Stimulated activated CD4-positive, alpha-beta T cell treated with anti-CD3 and anti-CD28 coated beads, Interleukin-2, amount 100 ng/mL, for 24 hours (primary cell): ENCODE data around the gene IFT25.
A peak's percentile ranks its signal among the peaks of the same experiment; 100 is the strongest.
"Not testable (repeated sequence)": the region's sequence is repeated elsewhere in the genome, so short reads cannot be mapped to it uniquely, and the experiment has no call there.

Source experiments
- DNase-seq, 2 donors: peaks; one replicate each; pipeline ENCODE4 v3.0.0-alpha.2; 2020

IFT25 gene

GRCh38 chr1:53945433-53946251 is at the start of gene IFT25:
Gene IFT25, minus strand, starts transcription at chr1:53945699. Its CDS starts 5,617 bp downstream, at chr1:53940082.
- DNase-seq = peak; percentile 99

- DNase-seq = not testable (repeated sequence)
Observed at GRCh38 chr1:53994516-53994915, 49.0 kb upstream of the IFT25 start.

- peak in 1 of 2 donors; percentile 8 for DNase-seq
Observed at GRCh38 chr1:53992085-53992874, 46.8 kb upstream of the IFT25 start.

GRCh38 chr1:53987880-53988279 is 42.4 kb upstream of the IFT25 start:
- DNase-seq = no peak

- DNase-seq = no peak
Observed at GRCh38 chr1:53986458-53986857, 41.0 kb upstream of the IFT25 start.

- DNase-seq = no peak
Observed at GRCh38 chr1:53984726-53985125, 39.2 kb upstream of the IFT25 start.

GRCh38 chr1:53982763-53983104 is 37.2 kb upstream of the IFT25 start:
- no peak for DNase-seq

- DNase-seq = no peak
Observed at GRCh38 chr1:53982034-53982762, 36.7 kb upstream of the IFT25 start.

GRCh38 chr1:53981220-53981619 is 35.7 kb upstream of the IFT25 start:
- DNase-seq = no peak

GRCh38 chr1:53979712-53980450 is 34.4 kb upstream of the IFT25 start:
- DNase-seq = no peak

GRCh38 chr1:53975861-53976260 is 30.4 kb upstream of the IFT25 start:
- DNase-seq = no peak

GRCh38 chr1:53971718-53972117 is 26.2 kb upstream of the IFT25 start:
- no peak for DNase-seq

- DNase-seq = not testable (repeated sequence)
Observed at GRCh38 chr1:53969323-53969722, 23.8 kb upstream of the IFT25 start.

- no peak for DNase-seq
Observed at GRCh38 chr1:53968125-53968513, 22.6 kb upstream of the IFT25 start.

- DNase-seq = no peak
Observed at GRCh38 chr1:53967409-53968124, 22.1 kb upstream of the IFT25 start.

- DNase-seq = no peak
Observed at GRCh38 chr1:53966794-53967193, 21.3 kb upstream of the IFT25 start.

GRCh38 chr1:53964109-53964508 is 18.6 kb upstream of the IFT25 start:
- DNase-seq = no peak

GRCh38 chr1:53963460-53963859 is 18.0 kb upstream of the IFT25 start:
- no peak for DNase-seq

GRCh38 chr1:53962395-53962794 is 16.9 kb upstream of the IFT25 start:
- no peak for DNase-seq

- no peak for DNase-seq
Observed at GRCh38 chr1:53959664-53960250, 14.3 kb upstream of the IFT25 start.

GRCh38 chr1:53957194-53957818 is 11.8 kb upstream of the IFT25 start:
- DNase-seq = no peak
